ENCODE data around the gene RCC1.

DNA sequence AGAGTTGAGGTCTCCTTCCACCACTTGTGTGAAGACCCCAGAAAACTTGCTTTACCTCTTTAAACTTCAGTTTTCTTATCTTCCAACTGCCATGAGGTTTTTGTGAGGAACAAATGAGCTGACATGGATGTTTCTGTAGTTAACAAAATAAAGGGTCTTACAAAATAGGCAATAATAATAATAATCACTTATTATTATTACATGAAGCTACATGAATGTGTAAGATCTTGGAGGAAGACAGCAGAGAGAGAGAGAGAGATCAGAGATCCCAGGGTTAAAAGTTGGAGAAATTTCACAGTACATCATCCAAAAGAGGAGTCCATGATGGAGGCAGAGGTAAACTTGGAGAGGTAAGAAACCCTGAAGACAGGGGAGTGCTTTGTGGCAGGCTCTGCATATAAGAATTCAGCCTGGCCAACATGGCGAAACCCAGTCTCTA lies 10.7 kb downstream of the RCC1 start:
- no peak for TF ChIP-seq POLR2A (IDR thresholded peaks at IDR 0.05)
- TF ChIP-seq, protein P1, sequence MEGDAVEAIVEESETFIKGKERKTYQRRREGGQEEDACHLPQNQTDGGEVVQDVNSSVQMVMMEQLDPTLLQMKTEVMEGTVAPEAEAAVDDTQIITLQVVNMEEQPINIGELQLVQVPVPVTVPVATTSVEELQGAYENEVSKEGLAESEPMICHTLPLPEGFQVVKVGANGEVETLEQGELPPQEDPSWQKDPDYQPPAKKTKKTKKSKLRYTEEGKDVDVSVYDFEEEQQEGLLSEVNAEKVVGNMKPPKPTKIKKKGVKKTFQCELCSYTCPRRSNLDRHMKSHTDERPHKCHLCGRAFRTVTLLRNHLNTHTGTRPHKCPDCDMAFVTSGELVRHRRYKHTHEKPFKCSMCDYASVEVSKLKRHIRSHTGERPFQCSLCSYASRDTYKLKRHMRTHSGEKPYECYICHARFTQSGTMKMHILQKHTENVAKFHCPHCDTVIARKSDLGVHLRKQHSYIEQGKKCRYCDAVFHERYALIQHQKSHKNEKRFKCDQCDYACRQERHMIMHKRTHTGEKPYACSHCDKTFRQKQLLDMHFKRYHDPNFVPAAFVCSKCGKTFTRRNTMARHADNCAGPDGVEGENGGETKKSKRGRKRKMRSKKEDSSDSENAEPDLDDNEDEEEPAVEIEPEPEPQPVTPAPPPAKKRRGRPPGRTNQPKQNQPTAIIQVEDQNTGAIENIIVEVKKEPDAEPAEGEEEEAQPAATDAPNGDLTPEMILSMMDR (IDR thresholded peaks at IDR 0.05), result no peak
